GM19395 (cell line): ENCODE results near the gene FAM222B.
"Not testable (repeated sequence)": the region's sequence is repeated elsewhere in the genome, so short reads cannot be mapped to it uniquely, and the experiment has no call there.

Experiments
- ATAC-seq: cut with Tn5 transposase; IDR thresholded peaks from one replicate; pipeline ENCODE4 v1.9.1; 2021; ENCODE audit warnings: mild to moderate bottlenecking, moderate library complexity; ENCODE audit not compliant: unreplicated experiment

FAM222B gene

GRCh38 chr17:28747801-28748750 lies 94.5 kb downstream of the FAM222B start:
- no peak for ATAC-seq

DNA sequence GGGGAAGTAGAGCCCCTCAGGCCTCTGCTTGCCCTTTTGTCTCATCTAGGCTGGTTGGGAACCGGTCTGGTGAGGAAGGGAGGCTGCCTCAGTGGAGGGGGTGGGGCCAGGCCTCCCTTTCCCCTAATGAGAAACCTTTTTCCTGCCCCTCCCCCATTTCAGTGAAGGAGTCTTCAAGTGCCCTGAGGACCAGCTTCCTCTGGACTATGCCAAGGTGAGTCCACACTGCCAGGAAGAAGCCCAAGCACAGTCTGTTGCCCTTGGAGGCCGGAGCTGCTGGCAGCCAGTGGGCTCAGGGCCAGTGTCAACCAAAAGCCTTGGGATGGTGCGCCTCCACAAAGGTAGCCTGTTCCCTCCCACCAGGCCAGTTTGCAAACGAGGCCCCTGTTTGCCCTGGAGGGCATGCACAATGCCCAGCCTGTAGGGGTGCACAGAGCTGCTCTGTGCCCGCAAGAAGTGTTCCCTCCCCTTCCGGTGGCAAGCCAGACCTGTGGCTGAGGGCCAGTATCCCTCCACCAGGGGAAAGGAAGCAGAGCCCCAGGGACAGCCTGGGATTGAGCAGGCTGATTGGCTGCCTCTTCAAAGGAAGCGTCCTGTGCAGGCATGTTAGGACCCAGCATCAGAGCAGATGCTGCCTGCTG lies 95.4 kb downstream of the FAM222B start:
- ATAC-seq: no peak

DNA sequence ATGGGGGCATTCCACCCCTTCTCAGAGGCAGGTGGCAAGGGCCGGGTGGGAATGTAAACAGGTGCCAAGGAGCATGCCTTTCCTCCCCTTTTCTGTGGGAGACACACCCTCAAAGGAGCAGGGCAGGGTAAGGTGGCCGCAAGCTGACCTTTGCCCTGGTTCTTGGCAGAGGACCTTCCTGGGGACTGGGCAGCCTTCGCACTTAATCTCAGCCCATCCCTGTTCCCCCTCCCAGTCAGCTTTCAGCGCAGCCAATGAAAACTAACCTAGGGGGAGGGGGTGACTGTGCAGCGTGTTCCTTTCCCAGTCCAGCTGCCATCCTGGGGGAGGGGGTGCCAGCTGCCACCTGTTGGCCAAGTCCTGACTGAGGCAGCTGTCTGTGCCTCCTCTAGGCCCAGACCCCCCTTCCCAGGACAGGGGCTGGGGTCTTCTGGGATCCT lies 96.0 kb downstream of the FAM222B start:
- ATAC-seq: no peak

- ATAC-seq: no peak
Observed at GRCh38 chr17:28745786-28746411, 96.7 kb downstream of the FAM222B start.

DNA sequence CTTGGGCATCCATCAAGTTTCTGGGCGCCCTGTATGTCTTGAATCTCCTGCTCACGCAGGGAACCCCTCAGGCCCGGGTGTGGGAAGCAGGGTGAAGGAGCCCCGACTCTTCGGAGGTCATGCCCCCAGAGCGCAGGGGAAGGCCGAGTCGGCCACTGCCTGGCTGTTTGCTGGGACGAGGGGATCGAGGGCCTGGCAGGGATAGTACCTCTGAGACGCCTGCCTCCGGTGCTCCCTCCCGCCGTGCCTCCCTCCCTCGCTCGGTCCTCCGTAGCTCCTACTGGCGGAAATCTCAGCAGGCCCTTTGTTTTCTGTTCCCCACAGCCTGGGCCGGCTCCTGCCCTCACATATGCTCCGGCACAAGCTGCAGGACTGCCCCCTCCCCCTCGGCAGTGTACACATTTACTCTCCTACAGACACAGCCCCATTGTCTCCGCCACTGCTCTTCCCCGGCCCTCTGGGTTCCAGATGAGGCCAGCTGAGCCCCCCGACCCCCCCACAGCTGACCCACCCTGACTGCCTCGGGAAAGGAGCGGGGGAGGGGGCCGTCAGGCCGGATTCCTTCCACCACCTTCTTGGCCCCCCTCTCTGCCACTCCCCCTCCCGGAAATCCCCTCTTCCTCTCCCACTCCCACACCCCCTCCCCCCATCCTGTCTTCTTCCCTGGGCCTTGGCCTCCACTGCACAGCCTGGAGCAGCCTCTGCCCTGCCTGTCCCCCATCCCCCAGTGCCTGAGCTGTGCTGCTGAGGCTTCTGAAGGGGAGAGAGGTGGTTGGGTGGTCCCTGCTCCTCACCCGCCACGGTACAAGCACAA lies 97.4 kb downstream of the FAM222B start:
- ATAC-seq: no peak

GRCh38 chr17:28744104-28744971 lies 98.3 kb downstream of the FAM222B start:
- ATAC-seq: no peak

DNA sequence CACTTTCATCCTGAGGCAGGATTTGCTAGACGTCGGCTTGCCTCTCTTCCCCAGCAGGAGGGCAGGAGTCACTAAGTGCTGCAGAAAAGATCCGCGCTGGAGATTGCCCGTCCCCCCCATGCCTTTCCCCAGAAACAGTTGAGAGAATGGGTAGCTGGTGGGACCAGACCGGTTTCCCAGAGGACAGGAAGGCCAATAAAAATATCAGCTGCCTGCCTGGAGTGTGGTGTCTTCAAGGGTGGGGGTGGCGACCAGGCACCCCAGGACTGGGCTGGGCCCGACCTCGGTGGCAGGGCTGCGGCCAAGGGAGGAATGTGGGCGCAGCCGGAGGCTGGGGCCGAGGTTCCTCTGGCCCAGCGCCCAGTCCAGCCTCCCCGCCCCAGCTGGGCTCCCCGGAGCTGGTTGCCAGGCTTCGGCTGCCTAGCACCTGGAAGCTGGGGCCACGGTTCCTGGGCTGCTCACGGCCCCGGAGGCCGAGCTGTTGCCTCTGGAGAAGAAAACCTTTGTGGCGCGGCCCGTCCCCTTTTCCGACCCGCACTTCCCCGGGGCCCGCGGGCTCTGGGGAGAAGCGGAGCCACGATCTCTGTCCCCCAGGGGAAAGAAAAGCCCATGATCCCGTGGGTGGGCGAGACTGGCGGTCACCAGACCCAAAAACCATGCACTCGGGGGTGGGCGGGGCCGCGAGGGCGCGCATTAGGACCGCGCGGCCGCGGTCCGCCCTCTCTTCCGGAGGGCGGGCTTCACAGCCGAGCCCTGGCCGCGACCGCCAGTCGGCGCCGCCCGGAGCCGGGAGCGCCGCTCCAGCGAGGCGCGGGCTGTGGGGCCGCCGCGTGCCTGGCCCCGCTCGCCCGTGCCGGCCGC lies 99.1 kb downstream of the FAM222B start, which contains the start of gene TRAF4:
TRAF4 (plus strand) TSS at position 769 of the 861 bp plus-strand sequence. CDS start 102 bp downstream, outside the sequence.
- peak; percentile 45 for ATAC-seq

GRCh38 chr17:28741358-28742349 lies 100.9 kb downstream of the FAM222B start:
- ATAC-seq: no peak

- ATAC-seq: no peak
Observed at GRCh38 chr17:28740406-28741357, 101.9 kb downstream of the FAM222B start.

DNA sequence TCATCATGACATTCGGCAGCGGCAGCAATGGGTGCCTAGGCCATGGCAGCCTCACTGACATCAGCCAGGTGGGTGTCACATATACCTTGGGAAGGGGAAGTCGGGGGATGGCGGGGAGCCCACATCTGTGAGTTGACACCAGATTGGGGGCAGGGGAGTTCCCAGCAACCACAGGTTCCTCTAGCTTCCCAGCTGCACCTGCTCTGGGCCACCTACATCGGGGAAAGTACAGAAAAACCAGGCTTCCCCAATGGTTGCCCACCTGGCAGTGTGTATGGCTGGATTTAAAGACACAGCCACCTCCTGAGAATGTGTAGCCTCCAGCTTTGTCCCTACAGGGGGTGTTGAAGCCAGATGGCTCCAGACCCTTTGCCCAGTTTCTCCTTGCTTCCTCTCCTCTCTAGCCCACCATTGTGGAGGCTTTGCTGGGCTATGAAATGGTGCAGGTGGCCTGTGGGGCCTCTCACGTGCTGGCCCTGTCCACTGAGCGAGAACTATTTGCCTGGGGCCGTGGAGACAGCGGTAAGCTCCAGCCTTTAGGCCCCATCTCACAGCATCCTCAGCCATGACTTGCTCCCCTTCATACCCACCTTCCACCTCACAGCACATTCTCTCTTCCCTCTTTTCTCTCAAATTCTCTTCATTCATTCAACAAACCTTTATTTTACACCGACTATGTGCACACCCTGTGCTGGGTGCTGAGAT lies 103.8 kb downstream of the FAM222B start:
- ATAC-seq: peak; percentile 11

DNA sequence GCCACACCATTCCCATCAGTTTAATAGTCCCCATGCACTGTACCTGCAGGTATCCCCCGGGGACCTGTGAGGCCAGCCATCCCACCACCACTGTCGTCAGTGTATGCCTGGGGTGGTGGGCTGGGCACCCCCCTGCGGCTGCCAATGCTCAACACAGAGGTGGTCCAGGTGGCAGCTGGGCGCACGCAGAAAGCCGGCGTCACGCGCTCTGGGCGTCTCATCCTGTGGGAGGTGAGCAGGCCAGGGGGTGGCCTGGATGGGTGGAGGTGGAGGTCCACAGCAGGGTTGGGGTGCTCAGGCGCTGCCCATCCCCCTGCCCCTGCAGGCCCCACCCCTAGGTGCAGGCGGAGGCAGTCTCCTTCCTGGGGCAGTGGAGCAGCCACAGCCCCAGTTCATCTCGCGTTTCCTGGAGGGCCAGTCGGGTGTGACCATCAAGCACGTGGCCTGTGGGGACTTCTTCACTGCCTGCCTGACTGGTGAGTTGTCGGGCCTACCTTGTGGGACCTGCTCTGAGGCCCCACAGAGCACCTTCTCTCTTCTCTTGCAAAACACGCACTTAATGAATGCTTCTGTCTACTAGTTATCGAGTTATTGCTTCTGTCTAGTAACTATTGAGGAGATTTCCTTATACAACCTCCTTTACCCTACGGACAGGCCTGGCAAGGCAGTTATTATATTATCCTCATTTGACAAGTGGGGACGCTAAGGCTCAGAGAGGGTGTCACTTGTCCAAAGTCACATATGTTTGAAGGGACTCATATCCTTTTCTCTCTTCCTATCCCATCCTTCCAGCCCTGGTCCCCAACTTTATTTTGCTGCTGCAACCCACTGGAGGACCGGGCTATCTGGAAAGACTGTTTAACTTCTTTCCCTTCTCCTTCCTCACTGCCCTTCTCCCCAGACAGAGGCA lies 104.6 kb downstream of the FAM222B start:
- peak; percentile 69 for ATAC-seq

DNA sequence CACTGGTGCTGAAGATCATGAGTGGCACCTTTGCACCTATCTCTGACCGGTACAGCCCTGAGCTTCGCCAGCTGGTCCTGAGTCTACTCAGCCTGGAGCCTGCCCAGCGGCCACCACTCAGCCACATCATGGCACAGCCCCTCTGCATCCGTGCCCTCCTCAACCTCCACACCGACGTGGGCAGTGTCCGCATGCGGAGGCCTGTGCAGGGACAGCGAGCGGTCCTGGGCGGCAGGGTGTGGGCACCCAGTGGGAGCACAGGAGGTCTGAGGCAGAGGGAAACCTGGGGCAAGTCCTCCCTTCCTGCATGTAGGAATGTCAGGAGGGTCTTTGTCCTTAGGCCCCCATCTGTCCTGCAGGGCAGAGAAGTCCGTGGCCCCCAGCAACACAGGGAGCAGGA lies 105.3 kb downstream of the FAM222B start:
- no peak for ATAC-seq

- not testable (repeated sequence) for ATAC-seq
Observed at GRCh38 chr17:28735913-28736769, 106.4 kb downstream of the FAM222B start.

DNA sequence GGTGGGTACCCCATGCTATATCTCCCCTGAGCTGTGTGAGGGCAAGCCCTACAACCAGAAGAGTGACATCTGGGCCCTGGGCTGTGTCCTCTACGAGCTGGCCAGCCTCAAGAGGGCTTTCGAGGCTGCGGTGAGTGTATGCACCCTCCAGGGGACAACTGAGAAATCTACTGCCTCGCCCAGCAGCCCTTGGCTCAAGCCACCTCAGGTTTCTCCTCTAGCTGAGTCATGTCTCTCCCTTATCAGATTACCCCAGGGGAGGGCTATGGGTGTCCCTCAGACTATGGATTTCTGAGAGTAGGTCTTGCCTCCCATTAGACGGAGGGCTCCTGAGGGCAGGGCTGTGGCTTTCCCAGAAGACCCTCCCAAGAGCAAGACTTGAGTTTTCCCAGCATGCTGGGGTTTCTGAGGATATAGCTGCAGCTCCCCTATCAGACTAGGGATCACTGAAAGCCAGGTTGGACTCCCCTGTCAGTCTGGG lies 107.3 kb downstream of the FAM222B start:
- ATAC-seq: no peak
